ENCODE measurements around the gene ANK2.
A peak's percentile ranks its signal among the peaks of the same experiment; 100 is the strongest.

DNA sequence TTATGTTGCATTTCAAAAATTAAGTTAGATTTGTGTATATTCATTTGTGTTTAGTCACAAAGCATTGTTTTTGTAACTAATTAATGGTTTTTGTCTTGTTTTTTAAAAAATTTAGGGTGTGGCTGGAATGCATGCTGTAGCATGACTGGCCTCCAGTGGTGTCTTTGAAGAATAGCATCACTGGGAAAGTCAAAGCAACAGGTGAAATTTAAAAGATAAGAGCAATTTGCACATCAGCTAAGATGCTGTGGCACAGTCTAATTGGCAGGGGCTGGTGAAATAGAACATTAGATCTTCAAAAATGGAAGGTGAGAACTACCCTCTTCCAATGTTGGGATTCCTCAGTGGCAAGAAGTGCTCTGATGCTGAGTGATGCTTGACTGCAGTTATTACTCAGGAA is 45.3 kb downstream of the ANK2 start:
- TF ChIP-seq, protein P1, sequence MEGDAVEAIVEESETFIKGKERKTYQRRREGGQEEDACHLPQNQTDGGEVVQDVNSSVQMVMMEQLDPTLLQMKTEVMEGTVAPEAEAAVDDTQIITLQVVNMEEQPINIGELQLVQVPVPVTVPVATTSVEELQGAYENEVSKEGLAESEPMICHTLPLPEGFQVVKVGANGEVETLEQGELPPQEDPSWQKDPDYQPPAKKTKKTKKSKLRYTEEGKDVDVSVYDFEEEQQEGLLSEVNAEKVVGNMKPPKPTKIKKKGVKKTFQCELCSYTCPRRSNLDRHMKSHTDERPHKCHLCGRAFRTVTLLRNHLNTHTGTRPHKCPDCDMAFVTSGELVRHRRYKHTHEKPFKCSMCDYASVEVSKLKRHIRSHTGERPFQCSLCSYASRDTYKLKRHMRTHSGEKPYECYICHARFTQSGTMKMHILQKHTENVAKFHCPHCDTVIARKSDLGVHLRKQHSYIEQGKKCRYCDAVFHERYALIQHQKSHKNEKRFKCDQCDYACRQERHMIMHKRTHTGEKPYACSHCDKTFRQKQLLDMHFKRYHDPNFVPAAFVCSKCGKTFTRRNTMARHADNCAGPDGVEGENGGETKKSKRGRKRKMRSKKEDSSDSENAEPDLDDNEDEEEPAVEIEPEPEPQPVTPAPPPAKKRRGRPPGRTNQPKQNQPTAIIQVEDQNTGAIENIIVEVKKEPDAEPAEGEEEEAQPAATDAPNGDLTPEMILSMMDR (conservative IDR thresholded peaks at IDR 0.05; ENCODE audit: low read length) = peak; percentile 97
- TF ChIP-seq EZH2phosphoT487 (IDR thresholded peaks at IDR 0.05; ENCODE audit: borderline replicate concordance) = no peak

Data from Loucy (cell line).